Activated CD4-positive, CD25-positive, alpha-beta regulatory T cell treated with anti-CD3 and anti-CD28 coated beads, Interleukin-2, amount 50 U/mL, for 16 hours (primary cell): ENCODE results near the gene SLC9A9.
A peak's percentile ranks its signal among the peaks of the same experiment; 100 is the strongest.
"Not testable (repeated sequence)": the region's sequence is repeated elsewhere in the genome, so short reads cannot be mapped to it uniquely, and the experiment has no call there.

Source experiments
- DNase-seq: peaks from one replicate; pipeline ENCODE4 v3.0.0-alpha.2; 2020; ENCODE audit warnings: low read depth, low spot score

Gene SLC9A9

GRCh38 chr3:143695333-143695732, 152.9 kb downstream of the SLC9A9 start:
- not testable (repeated sequence) for DNase-seq

- DNase-seq: no peak
Observed at GRCh38 chr3:143693506-143693905, 154.8 kb downstream of the SLC9A9 start.

- no peak for DNase-seq
Observed at GRCh38 chr3:143686638-143687197, 161.6 kb downstream of the SLC9A9 start.

- no peak for DNase-seq
Observed at GRCh38 chr3:143685491-143685890, 162.8 kb downstream of the SLC9A9 start.

GRCh38 chr3:143677430-143677829, 170.8 kb downstream of the SLC9A9 start:
- DNase-seq: no peak

- no peak for DNase-seq
Observed at GRCh38 chr3:143676747-143677146, 171.5 kb downstream of the SLC9A9 start.

GRCh38 chr3:143676021-143676420, 172.2 kb downstream of the SLC9A9 start:
- DNase-seq: no peak

- peak; percentile 71 for DNase-seq
Observed at GRCh38 chr3:143674100-143674968, 173.9 kb downstream of the SLC9A9 start.

- no peak for DNase-seq
Observed at GRCh38 chr3:143672396-143673165, 175.7 kb downstream of the SLC9A9 start.

GRCh38 chr3:143671626-143672025, 176.6 kb downstream of the SLC9A9 start:
- no peak for DNase-seq

GRCh38 chr3:143668924-143669790, 179.1 kb downstream of the SLC9A9 start:
- no peak for DNase-seq

- DNase-seq: no peak
Observed at GRCh38 chr3:143668385-143668784, 179.9 kb downstream of the SLC9A9 start.

GRCh38 chr3:143661677-143662076, 186.6 kb downstream of the SLC9A9 start:
- DNase-seq: no peak

- no peak for DNase-seq
Observed at GRCh38 chr3:143658861-143659260, 189.4 kb downstream of the SLC9A9 start.

GRCh38 chr3:143658116-143658515, 190.2 kb downstream of the SLC9A9 start:
- DNase-seq: no peak

- DNase-seq: no peak
Observed at GRCh38 chr3:143657391-143657790, 190.9 kb downstream of the SLC9A9 start.

- DNase-seq: no peak
Observed at GRCh38 chr3:143654906-143655305, 193.4 kb downstream of the SLC9A9 start.

- no peak for DNase-seq
Observed at GRCh38 chr3:143653935-143654334, 194.3 kb downstream of the SLC9A9 start.

- no peak for DNase-seq
Observed at GRCh38 chr3:143653493-143653892, 194.8 kb downstream of the SLC9A9 start.

GRCh38 chr3:143652118-143652517, 196.2 kb downstream of the SLC9A9 start:
- no peak for DNase-seq

GRCh38 chr3:143650827-143651226, 197.4 kb downstream of the SLC9A9 start:
- no peak for DNase-seq
